SK-N-SH (cell line): Measurements from ENCODE around the gene ANKRD33B. TPM values are rescaled to one million over a fixed set of nuclear protein-coding genes. Genes with fewer than 3 reads are reported as not detected.

Source experiments
- CTCF ChIA-PET: fragments of 300-600, 350-600 bp; formaldehyde crosslinking; extraction: SDS; loops from one replicate; lab custom pipeline; 2021; lab: Yijun Ruan, JAX
- POLR2A ChIA-PET: fragments of 350-600 bp; sonication (Branson Sonifier 250); formaldehyde crosslinking; extraction: SDS; loops from one replicate; lab custom pipeline; 2020; ENCODE audit warnings: antibody characterized with exemption, inconsistent platforms; lab: Yijun Ruan, JAX
- DNase-seq: peaks from one replicate; pipeline ENCODE4 v3.0.0; 2012
- H2AFZ ChIP-seq: fragments of 200-600 bp; sonication (generic); 2 replicates; pipeline ENCODE4 v1.8.1; 2016; ENCODE audit warnings: antibody characterized with exemption, mild to moderate bottlenecking, low read depth
- H3F3A ChIP-seq: fragments of 200-600 bp; sonication (generic); replicated peaks from 2 replicates; pipeline ENCODE3; 2016; ENCODE audit warnings: antibody characterized with exemption, mild to moderate bottlenecking; ENCODE audit not compliant: insufficient read depth
- H3K27ac ChIP-seq, 2 experiments: fragments of 200-500 bp in 1 of 2; fragments of 200-600 bp in 1 of 2; sonication (Bioruptor generic) in 1 of 2; sonication (generic), shearing (Covaris generic) in 1 of 2; 2 replicates each; pipeline versions ENCODE4 v1.5.1 to v1.6.1; 2014 to 2016; ENCODE audit warnings: low read depth in 2 of 2, inconsistent platforms in 1 of 2, low read length in 1 of 2, mild to moderate bottlenecking in 1 of 2, mixed read lengths in 1 of 2
- H3K27me3 ChIP-seq: fragments of 200-600 bp; sonication (generic), shearing (Covaris generic); 2 replicates; pipeline ENCODE4 v1.6.1; 2016; ENCODE audit warnings: mixed run types; ENCODE audit not compliant: insufficient read depth
- H3K36me3 ChIP-seq, 2 experiments: fragments of 200-500 bp in 1 of 2; fragments of 200-600 bp in 1 of 2; sonication (Bioruptor generic) in 1 of 2; sonication (generic) in 1 of 2; replicated peaks in 1 of 2; 2 replicates each; pipeline versions ENCODE3 to v1.5.1; 2014 to 2016; ENCODE audit warnings: low read length in 1 of 2, mild to moderate bottlenecking in 1 of 2; ENCODE audit not compliant: insufficient read depth in 2 of 2, control insufficient read depth in 1 of 2
- H3K4me1 ChIP-seq, 2 experiments: fragments of 200-500 bp in 1 of 2; fragments of 200-600 bp in 1 of 2; sonication (Bioruptor generic) in 1 of 2; sonication (generic), shearing (Covaris generic) in 1 of 2; 2 replicates each; pipeline versions ENCODE4 v1.5.1 to v1.6.1; 2014 to 2016; ENCODE audit warnings: low read depth in 1 of 2, low read length in 1 of 2, mixed run types in 1 of 2; ENCODE audit not compliant: insufficient read depth in 2 of 2, control insufficient read depth in 1 of 2
- H3K4me2 ChIP-seq: fragments of 200-600 bp; sonication (generic), shearing (Covaris generic); 2 replicates; pipeline ENCODE4 v1.6.1; 2017; ENCODE audit warnings: mixed run types
- H3K4me3 ChIP-seq, 2 experiments: fragments of 200-500 bp in 1 of 2; fragments of 200-600 bp in 1 of 2; sonication (Bioruptor generic) in 1 of 2; sonication (generic), shearing (Covaris generic) in 1 of 2; 2 replicates each; pipeline versions ENCODE4 v1.5.1 to v1.8.1; 2014 to 2016; ENCODE audit warnings: low read depth in 2 of 2, inconsistent platforms in 1 of 2, low read length in 1 of 2, mild to moderate bottlenecking in 1 of 2, mixed read lengths in 1 of 2, moderate library complexity in 1 of 2
- H3K79me2 ChIP-seq: fragments of 200-600 bp; sonication (generic); 2 replicates; pipeline ENCODE4 v1.8.1; 2017; ENCODE audit warnings: mild to moderate bottlenecking; ENCODE audit not compliant: insufficient read depth
- H3K9ac ChIP-seq: fragments of 200-600 bp; sonication (generic); 2 replicates; pipeline ENCODE4 v1.6.1; 2017; ENCODE audit warnings: mixed run types
- H3K9me2 ChIP-seq: fragments of 200-600 bp; sonication (generic); 2 replicates; pipeline ENCODE4 v1.6.1; 2017; ENCODE audit warnings: mixed run types
- H3K9me3 ChIP-seq: fragments of 200-600 bp; sonication (generic); 2 replicates; pipeline ENCODE4 v1.6.1; 2017; ENCODE audit warnings: mixed run types, mild to moderate bottlenecking, moderate library complexity
- H4K20me1 ChIP-seq: fragments of 200-600 bp; sonication (generic); 2 replicates; pipeline ENCODE4 v1.6.1; 2017; ENCODE audit warnings: mild to moderate bottlenecking, mixed run types; ENCODE audit not compliant: insufficient read depth
- CHD2 ChIP-seq: fragments of 150-350 bp; IDR thresholded peaks from 2 replicates; pipeline ENCODE4 v1.6.1; 2018; ENCODE audit warnings: low read length; ENCODE audit not compliant: partially characterized antibody
- CTCF ChIP-seq: fragments of 200-600 bp; sonication (generic); IDR thresholded peaks from 2 replicates; pipeline ENCODE4 v1.6.1; 2017; ENCODE audit warnings: antibody characterized with exemption, mild to moderate bottlenecking, moderate library complexity
- ELF1 ChIP-seq: IDR thresholded peaks from 2 replicates; pipeline ENCODE4 v1.4.0; 2012
- EP300 ChIP-seq, 2 experiments: IDR thresholded peaks; 2 replicates each; pipeline versions ENCODE4 v1.4.0 to v1.6.1; 2012; ENCODE audit warnings: borderline replicate concordance in 1 of 2, low read depth in 1 of 2, low read length in 1 of 2
- FOSL2 ChIP-seq: IDR thresholded peaks from 2 replicates; pipeline ENCODE4 v1.4.0; 2012; ENCODE audit warnings: low read depth, mild to moderate bottlenecking, moderate library complexity, borderline replicate concordance
- FOXJ3 ChIP-seq: sonication (generic); formaldehyde crosslinking; IDR thresholded peaks from 2 replicates; pipeline ENCODE4 v1.5.1; 2020; ENCODE audit warnings: mild to moderate bottlenecking, missing genetic modification reagents
- FOXM1 ChIP-seq: IDR thresholded peaks from 2 replicates; pipeline ENCODE4 v1.4.0; 2012; ENCODE audit warnings: low read depth, mild to moderate bottlenecking
- GABPA ChIP-seq: IDR thresholded peaks from 2 replicates; pipeline ENCODE4 v1.4.0; 2012; ENCODE audit warnings: low read depth, mild to moderate bottlenecking
- MAX ChIP-seq: IDR thresholded peaks from 2 replicates; pipeline ENCODE4 v1.4.0; 2012; ENCODE audit warnings: low read depth
- MEF2A ChIP-seq: IDR thresholded peaks from 2 replicates; pipeline ENCODE4 v1.4.0; 2012; ENCODE audit warnings: low read depth, borderline replicate concordance
- MXI1 ChIP-seq: IDR thresholded peaks from 2 replicates; pipeline ENCODE4 v1.6.1; 2012; ENCODE audit warnings: mild to moderate bottlenecking, low read depth, low read length, improper control_type of control experiment
- NFIC ChIP-seq: IDR thresholded peaks from 2 replicates; pipeline ENCODE4 v1.4.0; 2012; ENCODE audit warnings: borderline replicate concordance
- NRF1 ChIP-seq: IDR thresholded peaks from 2 replicates; pipeline ENCODE4 v1.6.1; 2012; ENCODE audit warnings: low read depth, mild to moderate bottlenecking, low read length
- PBX3 ChIP-seq: IDR thresholded peaks from 2 replicates; pipeline ENCODE4; 2012
- POLR2AphosphoS5 ChIP-seq: IDR thresholded peaks from 2 replicates; pipeline ENCODE4 v1.6.1; 2012; ENCODE audit warnings: low read depth, low read length
- RAD21 ChIP-seq: IDR thresholded peaks from 2 replicates; pipeline ENCODE4 v1.6.1; 2012; ENCODE audit warnings: mild to moderate bottlenecking, low read length
- RCOR1 ChIP-seq: fragments of 150-350 bp; IDR thresholded peaks from 2 replicates; pipeline ENCODE4 v1.6.1; 2017; ENCODE audit warnings: antibody characterized with exemption, low read length
- REST ChIP-seq: IDR thresholded peaks from 2 replicates; pipeline ENCODE4 v1.6.1; 2012; ENCODE audit warnings: mild to moderate bottlenecking, low read depth, low read length, moderate library complexity
- RFX5 ChIP-seq: IDR thresholded peaks from 2 replicates; pipeline ENCODE4 v1.6.1; 2012; ENCODE audit warnings: mild to moderate bottlenecking, improper control_type of control experiment, low read length
- RXRA ChIP-seq: IDR thresholded peaks from 2 replicates; pipeline ENCODE4 v1.4.0; 2012; ENCODE audit warnings: low read depth, mild to moderate bottlenecking, borderline replicate concordance
- SIN3A ChIP-seq: IDR thresholded peaks from 2 replicates; pipeline ENCODE4 v1.6.1; 2012; ENCODE audit warnings: low read depth, mild to moderate bottlenecking, low read length, moderate library complexity, borderline replicate concordance
- SMC3 ChIP-seq: IDR thresholded peaks from 2 replicates; pipeline ENCODE4 v1.6.1; 2012; ENCODE audit warnings: low read depth, low read length, improper control_type of control experiment
- TCF12 ChIP-seq: IDR thresholded peaks from 2 replicates; pipeline ENCODE4 v1.4.0; 2012
- TEAD4 ChIP-seq: IDR thresholded peaks from 2 replicates; pipeline ENCODE4 v1.4.0; 2012; ENCODE audit warnings: mild to moderate bottlenecking, borderline replicate concordance; ENCODE audit not compliant: insufficient read depth
- USF1 ChIP-seq: IDR thresholded peaks from 2 replicates; pipeline ENCODE4 v1.4.0; 2012; ENCODE audit warnings: low read depth, borderline replicate concordance
- YY1 ChIP-seq: IDR thresholded peaks from 2 replicates; pipeline ENCODE4 v1.4.0; 2012; ENCODE audit warnings: low read depth, mild to moderate bottlenecking
- WGBS: methylation state at CpG from one replicate; pipeline ENCODE4 v1.1.6; 2017; ENCODE audit warnings: low lambda C conversion rate; 5-methylcytosine and 5-hydroxymethylcytosine counted together
- polyA plus RNA-seq, 3 experiments: library from polyadenylated mRNA; depleted of rRNA; stranded (reverse); fragments of >200 nt; gene quantifications; 2 replicates each; pipeline ENCODE4 v1.2.3, GENCODE V29; 2012

ANKRD33B gene
- polyA plus RNA-seq, 1 of the 3 experiments (the other 2 are of a cell fraction), result 1.8 TPM

- H3K9ac ChIP-seq, result no peak overlapping the region
- H3F3A ChIP-seq, result no peaks in the 10 kb centered on the region
- no peak overlapping the region for H2AFZ ChIP-seq
- H3K9me2 ChIP-seq, result no peaks in the 10 kb centered on the region
- DNase-seq, result peak; percentile 77
- no peaks in the 10 kb centered on the region for H3K79me2 ChIP-seq
- no peaks in the 10 kb centered on the region for H3K27me3 ChIP-seq
- no peaks in the 10 kb centered on the region for H4K20me1 ChIP-seq
- H3K4me3 ChIP-seq, result peak overlapping the region in 1 of 2 experiments; percentile 33; a peak in 2 of 4 replicates
- CTCF ChIA-PET, result interaction anchor here (2.1 kb wide), 1 partner anchor 36 kb away, joined by 7 read pairs; no protein-coding TSS in a partner anchor
- peak overlapping the region; percentile 31 to 89; a peak in 3 of 4 replicates for H3K27ac ChIP-seq
- WGBS, result 3% methylated on average over 7 of the region's 13 CpGs
- H3K4me2 ChIP-seq, result peak overlapping the region; percentile 71
- H3K36me3 ChIP-seq, result no peaks in the 10 kb centered on the region
- POLR2A ChIA-PET, result no interaction called here
- H3K4me1 ChIP-seq, result peaks cover 7 to 50% of the 10 kb centered on the region in 2 experiments; a peak in 3 of 4 replicates
- no peaks in the 10 kb centered on the region for H3K9me3 ChIP-seq
- TF ChIP-seq MAX (no peak), REST (no peak), USF1 (no peak), POLR2AphosphoS5 (no peak), EP300 (IDR thresholded peaks at IDR 0.05; ENCODE audit: borderline replicate concordance in 1 of 2, low read depth in 1 of 2, low read length in 1 of 2) (peak; percentile 42 to 62; a peak in 3 of 4 replicates), RAD21 (peak; percentile 0; the same call in 1 of the 2 replicates), NFIC (peak; percentile 53; the same call in 1 of the 2 replicates), FOSL2 (peak; percentile 85), RFX5 (no peak), CHD2 (no peak), MXI1 (no peak), ELF1 (no peak), SIN3A (no peak), FOXJ3 (peak; percentile 39; the same call in 1 of the 2 replicates), RCOR1 (peak; percentile 57; the same call in 1 of the 2 replicates), NRF1 (no peak), YY1 (no peak), TCF12 (peak; percentile 83), MEF2A (no peak), GABPA (no peak), TEAD4 (no peak), CTCF (no peak), SMC3 (no peak), RXRA (no peak), PBX3 (peak; percentile 17; the same call in 1 of the 2 replicates), FOXM1 (0 out of 2 replicates have a peak, but pooled peaks have one; percentile 41)
Measured at GRCh38 chr5:10663489-10664179, 99.8 kb downstream of the ANKRD33B start.
